ENCODE data around the gene MAP3K9.

MAP3K9 gene

DNA sequence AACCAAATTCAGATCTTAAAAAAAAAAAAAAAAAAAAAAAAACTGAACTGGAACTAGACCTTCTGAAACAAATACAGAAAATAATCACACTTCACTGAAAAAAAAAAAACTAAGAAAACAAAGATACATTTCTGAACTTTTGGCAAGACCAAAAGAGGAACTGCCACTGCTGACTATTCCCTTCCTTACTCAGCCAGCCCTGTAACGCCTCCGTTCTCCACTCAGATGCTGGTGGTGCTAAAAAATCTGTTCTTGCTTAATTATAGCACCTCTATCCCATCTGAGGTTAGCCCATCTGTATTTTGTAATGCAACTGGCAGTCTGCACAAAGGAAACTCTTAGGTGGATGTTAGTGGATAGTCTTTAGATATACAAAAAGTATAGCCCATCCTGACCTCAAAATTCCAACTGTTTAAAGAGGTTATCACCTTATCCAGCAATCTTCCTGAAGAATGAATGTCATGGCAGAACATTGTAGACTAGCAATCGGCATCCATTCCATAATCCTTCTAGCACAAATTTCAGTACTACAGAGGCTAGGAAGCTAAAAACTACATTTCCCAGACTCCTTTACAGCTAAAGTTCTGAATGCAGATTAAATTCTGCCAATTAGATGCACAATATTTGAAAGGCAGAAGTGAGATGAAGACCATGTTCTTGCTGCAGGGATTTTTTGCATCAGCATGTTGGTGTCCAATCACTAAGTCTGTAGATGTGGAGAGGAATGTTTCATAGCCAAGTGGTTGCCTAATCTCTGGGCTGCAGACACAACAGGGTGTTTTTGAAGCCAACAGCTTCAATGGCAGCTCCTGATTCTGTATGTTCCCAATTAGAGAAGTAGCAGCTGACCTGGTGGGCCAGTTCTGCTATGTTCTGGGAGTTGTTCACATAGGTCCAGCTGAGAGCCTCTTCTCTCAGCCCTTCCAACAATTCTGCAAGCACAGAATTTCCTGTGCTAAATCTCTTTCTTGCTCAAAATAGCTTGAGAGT is 5.7 kb downstream of the MAP3K9 start:
- CTCF ChIA-PET = interaction anchor here (3.1 kb wide), 1 partner anchor 13 kb away, joined by 16 read pairs; no protein-coding TSS in a partner anchor

DNA sequence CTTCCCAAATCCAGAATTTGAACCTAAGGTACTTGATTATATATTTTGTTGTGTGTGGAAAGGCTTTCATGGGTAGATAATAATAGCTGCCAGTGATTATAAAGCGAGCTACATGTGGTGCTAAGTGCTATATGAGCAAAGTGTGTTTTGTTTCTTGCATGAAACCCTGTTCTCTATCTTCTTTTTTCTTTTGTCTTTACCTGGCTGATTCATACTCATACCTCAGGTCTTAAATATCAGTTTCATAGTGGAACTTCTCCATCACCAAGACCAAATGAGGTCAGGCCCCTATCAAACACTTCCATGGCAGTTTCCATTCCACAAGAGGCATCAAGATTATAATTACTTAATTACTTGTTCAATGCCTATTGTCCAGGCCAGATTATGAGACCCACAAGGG is 6.9 kb downstream of the MAP3K9 start:
- TF ChIP-seq, protein P1, sequence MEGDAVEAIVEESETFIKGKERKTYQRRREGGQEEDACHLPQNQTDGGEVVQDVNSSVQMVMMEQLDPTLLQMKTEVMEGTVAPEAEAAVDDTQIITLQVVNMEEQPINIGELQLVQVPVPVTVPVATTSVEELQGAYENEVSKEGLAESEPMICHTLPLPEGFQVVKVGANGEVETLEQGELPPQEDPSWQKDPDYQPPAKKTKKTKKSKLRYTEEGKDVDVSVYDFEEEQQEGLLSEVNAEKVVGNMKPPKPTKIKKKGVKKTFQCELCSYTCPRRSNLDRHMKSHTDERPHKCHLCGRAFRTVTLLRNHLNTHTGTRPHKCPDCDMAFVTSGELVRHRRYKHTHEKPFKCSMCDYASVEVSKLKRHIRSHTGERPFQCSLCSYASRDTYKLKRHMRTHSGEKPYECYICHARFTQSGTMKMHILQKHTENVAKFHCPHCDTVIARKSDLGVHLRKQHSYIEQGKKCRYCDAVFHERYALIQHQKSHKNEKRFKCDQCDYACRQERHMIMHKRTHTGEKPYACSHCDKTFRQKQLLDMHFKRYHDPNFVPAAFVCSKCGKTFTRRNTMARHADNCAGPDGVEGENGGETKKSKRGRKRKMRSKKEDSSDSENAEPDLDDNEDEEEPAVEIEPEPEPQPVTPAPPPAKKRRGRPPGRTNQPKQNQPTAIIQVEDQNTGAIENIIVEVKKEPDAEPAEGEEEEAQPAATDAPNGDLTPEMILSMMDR (IDR thresholded peaks at IDR 0.05; ENCODE audit: insufficient read depth, low read length, missing control alignments) = no peak
- no peak for DNase-seq (ENCODE audit: low read depth, low spot score)
- no peak overlapping the region for H3K4me3 ChIP-seq (ENCODE audit: low read depth, low read length)
- CTCF ChIA-PET = no interaction called here
- POLR2A ChIA-PET = no interaction called here

More for the DNA sequence above, 5.7 kb downstream of the MAP3K9 start:
- no peak for DNase-seq (ENCODE audit: low read depth, low spot score)
- no peak overlapping the region for H3K4me3 ChIP-seq (ENCODE audit: low read depth, low read length)
- POLR2A ChIA-PET = no interaction called here
- TF ChIP-seq, protein P1 (IDR thresholded peaks at IDR 0.05; ENCODE audit: insufficient read depth, low read length, missing control alignments) = no peak

DNA sequence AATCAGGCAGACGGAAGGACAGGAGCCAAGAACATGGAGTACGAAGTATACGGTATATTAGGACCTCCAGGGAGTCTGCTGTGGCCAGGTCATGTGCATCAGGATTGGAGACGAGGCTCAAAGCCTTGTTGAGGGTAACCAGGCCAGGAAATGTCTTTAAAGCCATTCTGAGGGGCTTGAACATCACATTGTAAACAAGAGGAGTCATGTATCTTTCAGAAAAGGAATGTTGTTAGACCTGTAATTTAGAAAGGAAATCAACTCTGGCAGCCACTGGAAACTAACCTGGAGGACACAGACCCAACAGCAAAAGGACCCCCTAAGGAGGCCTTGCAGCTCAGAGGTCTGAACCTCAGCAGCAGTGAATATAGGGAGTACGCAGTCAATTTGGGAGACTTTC is 7.5 kb downstream of the MAP3K9 start:
- ChIA-PET CTCF (no interaction called here), POLR2A (no interaction called here)
- no peak for DNase-seq (ENCODE audit: low read depth, low spot score)
- TF ChIP-seq, protein P1 (IDR thresholded peaks at IDR 0.05; ENCODE audit: insufficient read depth, low read length, missing control alignments) = no peak
- no peak overlapping the region for H3K4me3 ChIP-seq (ENCODE audit: low read depth, low read length)

DNA sequence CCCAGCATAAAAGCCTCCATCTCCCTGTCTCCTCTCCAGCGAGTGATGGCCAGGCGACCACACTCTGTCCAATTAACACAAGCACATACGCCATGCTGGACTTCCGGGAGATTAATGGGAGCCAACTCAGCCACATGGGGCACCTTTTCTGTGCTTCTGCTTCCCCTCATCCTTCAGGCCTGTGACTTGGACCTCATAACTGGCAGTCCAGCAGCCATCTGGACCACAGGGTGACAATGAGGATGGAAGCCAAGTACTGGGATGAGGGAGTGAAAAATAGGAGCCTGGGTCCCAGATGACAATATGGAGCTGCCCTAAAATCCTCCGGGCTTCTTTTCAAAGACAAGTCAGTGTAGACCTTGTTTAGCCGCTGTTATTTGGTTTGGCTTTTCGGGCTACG is 12.8 kb downstream of the MAP3K9 start:
- POLR2A ChIA-PET = no interaction called here
- CTCF ChIA-PET = no interaction called here
- DNase-seq (ENCODE audit: low read depth, low spot score) = no peak
- H3K4me3 ChIP-seq (ENCODE audit: low read depth, low read length) = no peak overlapping the region
- TF ChIP-seq, protein P1 (IDR thresholded peaks at IDR 0.05; ENCODE audit: insufficient read depth, low read length, missing control alignments) = no peak

DNA sequence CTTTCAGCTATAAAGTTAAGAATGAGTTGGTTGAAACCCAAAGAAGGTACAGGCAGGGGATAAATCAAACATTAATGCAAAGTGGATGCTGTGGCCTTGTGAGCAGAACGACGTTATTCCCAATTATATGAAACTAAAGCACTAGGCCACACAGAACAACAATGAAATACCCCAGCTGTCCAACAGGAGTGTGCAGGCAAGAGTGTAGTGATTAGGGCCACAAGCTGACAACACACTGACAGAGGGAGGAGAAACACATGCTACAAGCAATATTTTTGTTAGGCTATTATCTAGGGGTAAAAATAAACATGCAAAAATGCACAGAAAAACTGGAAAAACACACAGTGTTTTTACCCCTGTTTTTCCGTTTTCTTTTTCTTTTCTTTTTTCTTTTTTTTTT is 15.0 kb downstream of the MAP3K9 start:
- CTCF ChIA-PET = no interaction called here
- DNase-seq (ENCODE audit: low read depth, low spot score) = no peak
- no peak overlapping the region for H3K4me3 ChIP-seq (ENCODE audit: low read depth, low read length)
- POLR2A ChIA-PET = no interaction called here
- TF ChIP-seq, protein P1 (IDR thresholded peaks at IDR 0.05; ENCODE audit: insufficient read depth, low read length, missing control alignments) = no peak

DNA sequence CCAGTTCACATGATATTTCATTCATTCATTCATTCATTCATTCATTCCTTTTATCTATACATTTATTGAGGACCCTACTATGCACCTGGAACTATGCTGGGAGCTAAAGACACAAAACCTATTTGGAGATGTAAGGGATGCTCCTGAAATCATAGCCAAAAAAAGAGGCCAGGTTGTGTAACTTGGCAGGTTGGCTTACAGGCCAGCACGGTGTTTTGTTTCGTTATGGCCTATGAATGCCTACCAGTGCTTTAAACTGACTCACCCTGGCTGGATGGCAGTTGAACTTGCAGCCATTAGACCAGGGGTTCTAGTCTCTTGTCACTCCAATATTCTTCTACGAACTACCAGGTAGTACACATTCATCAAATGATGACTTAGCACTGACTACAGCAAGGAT is 15.7 kb downstream of the MAP3K9 start:
- TF ChIP-seq, protein P1 (IDR thresholded peaks at IDR 0.05; ENCODE audit: insufficient read depth, low read length, missing control alignments) = no peak
- DNase-seq (ENCODE audit: low read depth, low spot score) = no peak
- no peak overlapping the region for H3K4me3 ChIP-seq (ENCODE audit: low read depth, low read length)
- ChIA-PET POLR2A (no interaction called here), CTCF (no interaction called here)

All from AG04449 (cell line).